HepG2 (cell line): ENCODE data around the gene PTGIS. TPM values are rescaled to one million over a fixed set of nuclear protein-coding genes. Genes with fewer than 3 reads are reported as not detected.

ENCODE experiments used
- ATAC-seq: fragments of 200-7000 bp; cut with Tn5 transposase; 3 replicates; pipeline ENCODE4 v1.9.1; 2020; ENCODE audit warnings: mild to moderate bottlenecking, moderate library complexity
- BruUV-seq: library from RNA; stranded (reverse); fragments of 400-500 nt; replicated peaks from 2 replicates; lab custom pipeline; 2021; lab: Mats Ljungman, UMichigan
- CTCF ChIA-PET: fragments of 300-600 bp; formaldehyde crosslinking; extraction: SDS; loops from one replicate; lab custom pipeline; 2021; ENCODE audit warnings: low total read pairs, inconsistent platforms, low intra/inter-chr PET ratio; lab: Yijun Ruan, JAX
- POLR2A ChIA-PET: fragments of 350-600 bp; sonication (Branson Sonifier 250); formaldehyde crosslinking; loops from one replicate; lab custom pipeline; 2020; ENCODE audit warnings: antibody characterized with exemption, inconsistent platforms; lab: Yijun Ruan, JAX
- DNase-seq: peaks from one replicate; pipeline ENCODE4 v3.0.0-alpha.2; 2015; ENCODE audit warnings: low spot score
- FAIRE-seq: peaks from 3 replicates; lab custom pipeline; 2011; peaks lifted over from hg19 to GRCh38; lab: Jason Lieb, UNC
- H2AFZ ChIP-seq: one replicate; pipeline ENCODE4 v1.6.1; 2011; ENCODE audit warnings: low read length, inconsistent platforms
- H3K27ac ChIP-seq: fragments of 300-600 bp; 3 replicates; pipeline ENCODE4 v1.8.0; 2011; ENCODE audit warnings: mixed run types, mild to moderate bottlenecking, mixed read lengths, low read length, inconsistent platforms; ENCODE audit not compliant: insufficient read depth; ENCODE audit errors: extremely low read length
- H3K27me3 ChIP-seq, 2 experiments: fragments of 200-600 bp in 1 of 2; 2 replicates in 1 of 2; 3 replicates in 1 of 2; pipeline versions ENCODE4 v1.6.0 to v1.8.0; 2011; ENCODE audit warnings: low read length in 2 of 2, mild to moderate bottlenecking in 2 of 2, moderate library complexity in 2 of 2, inconsistent platforms in 1 of 2; ENCODE audit not compliant: insufficient read depth in 2 of 2, control insufficient read depth in 1 of 2
- H3K36me3 ChIP-seq, 2 experiments: fragments of 200-600 bp in 1 of 2; replicated peaks in 1 of 2; 2 replicates in 1 of 2; 3 replicates in 1 of 2; pipeline versions ENCODE4 v1.5.1 to v1.8.0; 2011; ENCODE audit warnings: low read length in 2 of 2, inconsistent platforms in 1 of 2; ENCODE audit not compliant: insufficient read depth in 2 of 2, control insufficient read depth in 1 of 2
- H3K4me1 ChIP-seq: 2 replicates; pipeline ENCODE4 v1.5.1; 2012; ENCODE audit warnings: low read length, inconsistent platforms; ENCODE audit not compliant: insufficient read depth
- H3K4me2 ChIP-seq: 2 replicates; pipeline ENCODE4 v1.6.0; 2011; ENCODE audit warnings: low read depth, low read length, inconsistent platforms
- H3K4me3 ChIP-seq, 3 experiments: fragments of 200-600 bp in 1 of 3; sonication (generic), shearing (Covaris generic) in 1 of 3; replicated peaks in 1 of 3; 2 replicates each; pipeline ENCODE4 v1.5.1; 2011 to 2016; ENCODE audit warnings: low read length in 3 of 3, inconsistent platforms in 2 of 3, low read depth in 2 of 3, mild to moderate bottlenecking in 2 of 3, control low read depth in 1 of 3, mixed read lengths in 1 of 3; ENCODE audit not compliant: insufficient read depth in 1 of 3
- H3K79me2 ChIP-seq: one replicate; pipeline ENCODE4 v1.6.1; 2011; ENCODE audit warnings: low read length, inconsistent platforms; ENCODE audit not compliant: insufficient read depth
- H3K9ac ChIP-seq: 2 replicates; pipeline ENCODE4 v1.6.0; 2011; ENCODE audit warnings: mild to moderate bottlenecking, low read depth, low read length, inconsistent platforms; ENCODE audit not compliant: insufficient read depth
- H3K9me3 ChIP-seq: 2 replicates; pipeline ENCODE4 v1.5.1; 2012; ENCODE audit warnings: mild to moderate bottlenecking, low read length
- H4K20me1 ChIP-seq: 2 replicates; pipeline ENCODE4 v1.6.0; 2011; ENCODE audit warnings: inconsistent platforms, mild to moderate bottlenecking, low read length, moderate library complexity; ENCODE audit not compliant: insufficient read depth
- CBFB ChIP-seq: sonication (generic); formaldehyde crosslinking; IDR thresholded peaks from 2 replicates; pipeline ENCODE4 v1.4.0; 2020; ENCODE audit warnings: missing genetic modification reagents
- FOSL2 ChIP-seq: sonication (generic); formaldehyde crosslinking; IDR thresholded peaks from 2 replicates; pipeline ENCODE4 v1.4.0; 2020; ENCODE audit warnings: missing genetic modification reagents
- IKZF4 ChIP-seq: sonication (generic); formaldehyde crosslinking; IDR thresholded peaks from 2 replicates; pipeline ENCODE4 v1.5.1; 2020; ENCODE audit warnings: borderline replicate concordance, mild to moderate bottlenecking, low read depth, missing genetic modification reagents; ENCODE audit errors: not compliant biosample characterization
- ISL2 ChIP-seq: sonication (generic); formaldehyde crosslinking; IDR thresholded peaks from 2 replicates; pipeline ENCODE4 v1.5.0; 2020; ENCODE audit warnings: missing genetic modification reagents
- KDM1A ChIP-seq: IDR thresholded peaks from 2 replicates; pipeline ENCODE4 v1.6.1; 2016; ENCODE audit warnings: missing compliant biosample characterization
- MAFG ChIP-seq: sonication (generic); formaldehyde crosslinking; IDR thresholded peaks from 2 replicates; pipeline ENCODE4 v1.5.1; 2020; ENCODE audit warnings: mild to moderate bottlenecking, missing genetic modification reagents
- MTA3 ChIP-seq: sonication (generic); formaldehyde crosslinking; IDR thresholded peaks from 2 replicates; pipeline ENCODE4 v1.4.0; 2020; ENCODE audit warnings: missing genetic modification reagents
- NCOR1 ChIP-seq: fragments of 200-600 bp; sonication (generic); IDR thresholded peaks from 2 replicates; pipeline ENCODE4 v1.7.0; 2017; ENCODE audit warnings: antibody characterized with exemption, low read length, borderline replicate concordance
- NR2F6 ChIP-seq, 2 experiments: IDR thresholded peaks; 2 replicates each; pipeline ENCODE4 v1.6.1; 2016; ENCODE audit warnings: antibody characterized with exemption in 1 of 2, mild to moderate bottlenecking in 1 of 2
- SSRP1 ChIP-seq: IDR thresholded peaks from 2 replicates; pipeline ENCODE4 v1.6.1; 2016; ENCODE audit warnings: control low read depth
- STAG1 ChIP-seq: sonication (generic); formaldehyde crosslinking; IDR thresholded peaks from 2 replicates; pipeline ENCODE4 v1.4.0; 2020; ENCODE audit warnings: missing genetic modification reagents
- ZHX2 ChIP-seq, 2 experiments: sonication (generic) in 1 of 2; formaldehyde crosslinking in 1 of 2; IDR thresholded peaks; 2 replicates each; pipeline versions ENCODE4 v1.6.1 to v1.9.0; 2014 to 2022; ENCODE audit warnings: antibody characterized with exemption in 1 of 2, borderline replicate concordance in 1 of 2, inconsistent platforms in 1 of 2, low read depth in 1 of 2, missing genetic modification reagents in 1 of 2
- ZNF383 ChIP-seq: sonication (generic); formaldehyde crosslinking; IDR thresholded peaks from 2 replicates; pipeline ENCODE4 v1.4.0; 2020; ENCODE audit warnings: missing genetic modification reagents, mild to moderate bottlenecking, borderline replicate concordance
- ZNF674 ChIP-seq: sonication (generic); formaldehyde crosslinking; IDR thresholded peaks from 2 replicates; pipeline ENCODE4 v1.5.0; 2020; ENCODE audit warnings: low read depth, mild to moderate bottlenecking, missing genetic modification reagents
- WGBS: methylation state at CpG from one replicate; pipeline ENCODE4 v1.1.6; 2017; ENCODE audit warnings: low lambda C conversion rate; 5-methylcytosine and 5-hydroxymethylcytosine counted together
- in situ Hi-C: cut with HindIII; loops from 2 replicates; pipeline ENCODE4 v1.10.0; 2017; ENCODE audit warnings: low pct_unique_long_range_greater_than_20kb; ENCODE audit not compliant: extremely low pct_ligation_motif_present
- intact Hi-C: fragments of 100-400 bp; cut with micrococcal nuclease; formaldehyde crosslinking; loops from one replicate; pipeline ENCODE4 v1.10.0; 2022; ENCODE audit not compliant: unreplicated experiment
- polyA plus RNA-seq, 8 experiments: library from polyadenylated mRNA; depleted of rRNA in 3 of 8; stranded (reverse) in 7 of 8; unstranded in 1 of 8; fragments of >200 nt; fragmentation: Illumina TruSeq in 4 of 8; extraction: Trizol in 4 of 8; gene quantifications; 2 replicates each; pipeline versions ENCODE4 v1.2.1 to v1.2.3, GENCODE V29; 2011 to 2016; ENCODE audit warnings: low read depth in 4 of 8, missing spikeins in 1 of 8, mixed read lengths in 1 of 8; ENCODE audit not compliant: insufficient read depth in 1 of 8
- total RNA-seq, 5 experiments: library from RNA; depleted of rRNA; stranded (reverse); fragments of >200 nt; fragmentation: Illumina TruSeq; extraction: Trizol; gene quantifications; 2 replicates each; pipeline ENCODE4 v1.2.3, GENCODE V29; 2016; ENCODE audit warnings: low read depth in 1 of 5
- TF ChIP-seq, protein P1 (sequence below): sonication (generic); formaldehyde crosslinking; IDR thresholded peaks from 2 replicates; pipeline ENCODE4 v1.8.0; 2022; ENCODE audit warnings: missing genetic modification reagents, low read depth, mild to moderate bottlenecking, borderline replicate concordance

The PTGIS gene
- total and polyA plus RNA-seq, 2 of the 13 experiments (the other 11 are each of a cell fraction or from before 2014, with no cell fraction given): not detected

GRCh38 chr20:49478754-49479689 lies 88.9 kb downstream of the PTGIS start:
- FAIRE-seq (peak; percentile 23), ATAC-seq (no peak), DNase-seq (no peak)
- ChIA-PET POLR2A (no interaction called here), CTCF (interaction anchor here (9.6 kb wide), 1 partner anchor 145 kb away, joined by 159 read pairs; no protein-coding TSS in a partner anchor)
- no peaks in the 10 kb centered on the region for H3K79me2 ChIP-seq
- WGBS: under 1% methylated on average over 5 of the region's 5 CpGs
- peaks cover 4 to 22% of the 10 kb centered on the region in 2 experiments; a peak in 3 of 5 replicates for H3K27me3 ChIP-seq
- H3K4me2 ChIP-seq: peak overlapping the region; percentile 18
- no peak overlapping the region for H2AFZ ChIP-seq
- peaks cover 42% of the 10 kb centered on the region for H3K4me1 ChIP-seq
- intact Hi-C loops (no loop called here), in situ Hi-C loops (no loop called here)
- H4K20me1 ChIP-seq: peaks cover 30% of the 10 kb centered on the region; the same call in 1 of the 2 replicates
- no TSS peak for BruUV-seq
- no peaks in the 10 kb centered on the region for H3K36me3 ChIP-seq
- no peaks in the 10 kb centered on the region for H3K9me3 ChIP-seq
- H3K4me3 ChIP-seq: no peak overlapping the region
- no peak overlapping the region for H3K27ac ChIP-seq
- no peak overlapping the region for H3K9ac ChIP-seq
- TF ChIP-seq MAFG (CRISPR knock-in tag) (no peak), IKZF4 (CRISPR knock-in tag) (no peak), STAG1 (no peak), KDM1A (CRISPR knock-in tag) (0 out of 2 replicates have a peak, but pooled peaks have one; percentile 12), MTA3 (no peak), ZNF383 (no peak), ZHX2 (IDR thresholded peaks at IDR 0.05; ENCODE audit: low read depth) (no peak), ZHX2 (CRISPR knock-in tag; IDR thresholded peaks at IDR 0.05; ENCODE audit: borderline replicate concordance) (no peak), NCOR1 (no peak), ZNF674 (CRISPR knock-in tag) (no peak), CBFB (CRISPR knock-in tag) (peak; percentile 14; the same call in 1 of the 2 replicates), ISL2 (CRISPR knock-in tag) (no peak), FOSL2 (CRISPR knock-in tag) (0 out of 2 replicates have a peak, but pooled peaks have one; percentile 11), SSRP1 (CRISPR knock-in tag) (peak; percentile 60; the same call in 1 of the 2 replicates), NR2F6 (IDR thresholded peaks at IDR 0.05) (no peak), NR2F6 (CRISPR knock-in tag; IDR thresholded peaks at IDR 0.05) (peak; percentile 10; the same call in 1 of the 2 replicates)
- TF ChIP-seq, protein P1, sequence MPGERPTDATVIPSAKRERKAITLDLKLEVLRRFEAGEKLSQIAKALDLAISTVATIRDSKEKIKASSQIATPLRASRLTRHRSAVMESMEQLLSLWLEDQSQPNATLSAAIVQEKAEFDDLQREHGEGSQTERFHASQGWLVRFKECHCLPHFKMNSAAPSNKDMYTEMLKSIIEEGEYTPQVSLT: no peak
